HG02938 (cell line): Measurements from ENCODE around the gene INPP5A.
"Not testable (repeated sequence)": the region's sequence is repeated elsewhere in the genome, so short reads cannot be mapped to it uniquely, and the experiment has no call there.

Experiments
- ATAC-seq: cut with Tn5 transposase; IDR thresholded peaks from one replicate; pipeline ENCODE4 v1.9.1; 2021; ENCODE audit warnings: mild to moderate bottlenecking, moderate library complexity; ENCODE audit not compliant: unreplicated experiment

INPP5A gene

DNA sequence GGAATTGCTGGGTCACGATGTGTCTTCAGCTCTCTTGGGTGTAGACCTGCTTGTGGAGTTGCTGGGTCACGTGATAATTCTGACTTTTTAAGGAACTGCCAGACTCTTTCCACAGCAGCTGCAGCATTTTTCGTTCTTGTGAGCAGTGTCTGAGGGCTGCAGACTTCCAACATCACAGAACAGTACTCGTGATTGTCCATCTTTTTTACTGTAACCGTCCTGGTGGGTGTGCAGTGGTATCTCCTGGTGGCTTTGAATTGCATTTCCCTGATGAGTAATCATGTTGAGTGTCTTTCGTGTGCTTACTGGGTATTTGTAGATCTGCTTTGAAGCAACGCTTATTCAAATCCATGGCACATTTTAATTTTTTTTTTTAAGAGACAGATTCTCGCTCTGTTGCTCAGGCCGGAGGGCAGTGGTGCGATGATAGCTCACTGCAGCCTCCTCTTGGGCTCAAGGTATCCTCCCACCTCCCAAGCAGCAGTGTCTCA lies 22.7 kb downstream of the INPP5A start:
- ATAC-seq, result no peak

DNA sequence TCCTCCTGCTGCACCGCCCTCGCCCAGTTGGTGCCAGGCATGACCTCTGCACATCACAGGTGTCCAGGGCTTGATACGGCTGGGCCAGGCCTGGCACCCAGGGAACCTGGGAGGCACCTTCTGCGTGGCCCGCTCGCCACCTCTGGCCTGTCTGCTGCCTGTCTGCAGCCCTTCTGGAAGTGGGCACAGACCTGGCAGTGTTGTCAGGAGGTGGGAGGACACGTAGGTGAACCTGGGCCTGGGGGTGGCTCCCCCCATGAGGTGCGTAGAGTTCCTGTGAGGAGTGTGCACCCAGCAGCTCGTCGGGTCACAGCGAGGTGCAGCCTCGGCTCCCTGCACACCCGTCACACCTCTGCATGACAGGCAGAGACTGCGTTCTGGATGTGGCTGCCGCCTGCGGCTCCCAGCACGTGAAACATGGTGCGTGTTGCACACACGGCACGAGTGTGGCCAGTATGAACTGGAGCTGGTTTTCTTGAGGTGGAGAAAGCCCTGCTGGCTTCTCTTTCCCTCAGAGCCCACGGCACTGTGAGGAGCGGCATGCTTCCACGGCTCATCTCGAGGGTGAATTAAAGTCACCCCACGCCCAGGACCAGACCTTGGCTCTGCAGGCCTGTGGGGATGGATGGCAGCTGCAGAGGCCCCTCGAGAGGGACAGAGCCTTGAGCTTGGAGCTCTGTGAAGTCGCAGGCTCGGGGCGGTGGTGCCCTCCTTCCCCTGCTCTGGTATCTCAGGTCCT lies 24.8 kb downstream of the INPP5A start:
- ATAC-seq, result no peak

DNA sequence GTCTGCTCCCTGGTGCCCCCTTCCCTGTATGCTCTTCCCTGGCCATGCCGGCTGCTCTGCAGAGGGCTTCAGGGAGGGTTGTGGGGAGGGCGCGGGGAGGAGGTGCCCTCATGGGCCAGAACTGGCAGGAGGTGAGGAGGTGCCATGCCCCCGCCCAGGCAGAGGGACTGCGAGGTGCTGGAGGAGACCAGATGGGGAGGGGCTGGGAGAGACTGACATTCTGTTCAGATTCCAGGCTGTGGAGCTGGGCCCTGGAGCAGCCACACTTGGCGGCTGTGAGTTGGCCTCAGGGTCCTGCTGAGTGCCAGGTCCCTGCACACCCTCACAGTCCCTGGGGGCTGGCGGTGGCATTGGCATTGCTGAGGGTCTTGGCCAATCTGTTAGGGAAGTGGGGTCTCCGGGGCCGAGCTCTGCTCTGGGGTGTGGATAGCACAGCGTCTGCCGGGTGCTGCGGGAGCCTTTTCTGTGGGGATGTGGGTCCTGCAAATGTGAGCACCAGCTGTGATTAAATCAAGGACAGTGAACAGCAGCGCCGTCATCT lies 25.4 kb downstream of the INPP5A start:
- ATAC-seq, result no peak

DNA sequence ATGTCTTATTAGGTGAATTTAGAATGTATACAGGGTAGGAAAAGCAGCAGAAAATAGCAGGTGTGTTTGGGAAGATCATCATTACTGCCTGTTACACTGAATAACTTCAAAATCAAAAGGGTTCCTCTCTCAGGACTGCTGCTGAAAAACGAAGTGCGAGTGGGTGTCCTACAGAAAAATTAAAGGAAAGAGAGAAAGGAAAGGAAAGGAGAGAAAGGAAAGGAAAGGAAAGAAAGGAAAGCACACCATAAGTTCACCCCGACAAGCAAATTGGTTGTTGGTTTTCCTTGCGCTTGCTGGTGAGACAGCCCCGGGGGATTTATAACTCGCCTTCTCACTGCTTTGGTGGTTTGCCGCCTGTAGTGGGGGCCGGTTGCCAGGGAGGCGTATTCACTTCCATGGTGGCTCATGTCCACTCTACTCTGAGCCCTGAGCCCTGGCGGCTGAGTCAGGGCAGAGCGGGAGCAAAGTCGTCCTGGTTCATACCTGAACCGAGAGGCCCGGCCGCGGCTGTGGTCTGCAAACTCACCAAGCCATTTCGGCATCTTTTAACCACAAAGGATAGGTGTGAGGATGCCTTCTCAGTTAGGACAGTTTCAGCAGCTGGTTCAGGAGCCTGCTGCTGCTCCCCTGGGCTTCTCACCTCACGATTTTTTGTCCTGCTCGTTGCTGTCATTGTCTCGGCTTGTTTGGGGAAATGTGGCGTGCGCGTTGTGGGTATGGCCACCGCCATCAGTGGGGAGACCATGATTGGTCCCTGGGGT lies 26.1 kb downstream of the INPP5A start:
- ATAC-seq, result peak; percentile 84

DNA sequence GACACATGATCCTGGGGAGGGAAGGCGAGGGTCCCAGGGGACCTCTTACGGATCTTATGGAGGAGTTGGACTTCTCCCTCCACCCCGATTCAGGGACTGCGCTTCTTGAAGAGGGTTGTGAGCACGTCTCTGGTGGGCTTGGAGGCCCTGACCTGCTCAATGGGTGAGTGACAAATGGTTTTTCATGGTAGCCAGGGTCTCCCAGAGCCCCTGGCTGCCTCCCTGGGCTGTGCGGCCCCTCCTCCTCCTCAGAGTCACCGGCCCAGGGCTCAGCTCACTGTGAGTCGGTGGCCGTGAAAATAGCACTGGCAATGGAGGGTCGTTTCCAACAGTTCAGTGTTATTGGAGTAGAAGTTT lies 26.6 kb downstream of the INPP5A start:
- ATAC-seq, result no peak

DNA sequence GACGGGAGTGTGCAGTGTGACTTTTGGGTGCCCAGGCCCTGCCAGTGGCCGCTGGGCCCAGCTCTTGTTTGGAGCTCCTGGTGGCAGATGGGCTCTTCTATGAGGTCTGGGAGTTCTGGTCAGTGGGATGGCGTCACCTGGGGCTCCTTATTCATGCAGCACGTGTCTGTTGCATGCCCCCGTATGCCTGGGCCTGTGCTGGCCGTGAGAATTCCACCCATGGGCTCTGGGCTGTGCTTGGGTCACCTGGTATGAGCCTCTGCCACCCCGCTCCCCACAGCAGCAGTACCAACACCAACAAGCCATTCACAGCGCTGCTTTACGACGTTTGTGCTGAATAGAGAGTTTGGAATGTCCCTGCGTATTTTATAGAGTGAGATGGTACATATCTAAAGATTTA lies 27.1 kb downstream of the INPP5A start:
- no peak for ATAC-seq

DNA sequence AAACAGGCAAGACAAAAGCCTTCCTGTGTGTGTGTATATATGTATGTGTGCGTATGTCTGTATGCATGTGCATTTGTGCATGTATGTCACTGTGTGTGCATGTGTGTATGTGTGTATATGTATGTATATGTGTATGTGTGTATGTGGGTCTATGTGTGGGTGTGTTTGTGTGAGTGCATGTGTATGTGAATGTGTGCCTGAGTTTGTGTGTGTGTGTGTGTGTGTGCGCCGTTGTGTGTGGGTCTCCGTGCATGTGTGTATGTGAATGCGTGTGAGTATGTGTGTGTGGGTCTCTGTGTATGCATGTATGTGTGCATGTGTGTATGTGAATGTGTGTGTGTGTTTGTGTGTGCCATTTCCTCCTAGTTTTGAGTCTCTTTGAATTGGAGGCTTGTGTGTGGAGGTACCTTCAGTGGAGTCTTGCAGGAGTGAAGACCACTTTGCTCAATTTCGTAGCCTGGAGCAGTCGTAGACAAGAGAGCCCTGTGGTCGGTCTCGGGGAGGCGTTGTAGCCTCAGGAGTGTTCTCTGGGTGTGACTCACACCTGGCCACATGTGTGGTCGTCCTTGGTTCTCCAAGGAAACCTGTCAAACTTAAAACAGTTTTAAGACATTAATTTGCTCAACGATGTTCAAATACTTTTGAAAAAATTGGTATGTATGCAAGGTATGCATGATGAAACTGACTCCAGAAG lies 28.1 kb downstream of the INPP5A start:
- ATAC-seq, result no peak

DNA sequence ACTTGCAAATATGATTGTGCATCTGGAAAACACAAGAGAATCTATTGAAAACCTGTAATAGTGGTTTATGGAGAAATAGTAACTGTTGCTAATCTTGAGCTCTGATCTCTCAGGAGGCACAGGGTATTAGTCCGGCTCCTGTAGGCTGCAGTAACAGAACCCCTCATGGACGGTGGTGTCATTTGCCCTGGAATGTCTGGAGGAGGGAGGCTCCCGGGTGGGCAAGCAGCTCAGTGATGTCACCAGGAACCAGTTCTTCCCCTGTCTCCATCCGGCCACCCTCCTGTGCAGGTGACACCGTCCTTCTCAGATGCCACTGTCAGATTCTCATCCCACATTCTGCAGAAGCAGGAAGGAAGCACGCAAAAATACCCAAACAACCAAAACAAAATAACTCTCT lies 29.3 kb downstream of the INPP5A start:
- ATAC-seq, result no peak

DNA sequence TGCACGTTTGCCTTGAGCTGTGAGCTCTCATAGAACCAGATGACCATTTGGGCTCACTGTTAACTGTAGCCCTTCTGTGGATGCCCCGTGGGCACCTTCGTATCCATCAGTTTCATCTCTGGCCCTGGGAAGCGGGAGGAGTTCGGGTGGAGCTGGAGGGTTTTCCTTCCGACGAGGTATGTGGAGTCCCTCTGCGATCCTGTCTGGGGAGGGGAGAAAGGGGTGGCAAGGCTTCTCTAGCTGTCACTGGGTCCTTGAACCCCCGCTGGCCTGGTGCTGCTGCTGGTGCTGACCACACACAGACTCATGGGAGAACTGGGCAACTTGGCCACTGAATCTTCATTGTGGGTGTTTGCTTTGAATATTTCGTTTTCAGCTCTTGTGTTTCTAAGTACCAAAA lies 32.7 kb downstream of the INPP5A start:
- no peak for ATAC-seq

DNA sequence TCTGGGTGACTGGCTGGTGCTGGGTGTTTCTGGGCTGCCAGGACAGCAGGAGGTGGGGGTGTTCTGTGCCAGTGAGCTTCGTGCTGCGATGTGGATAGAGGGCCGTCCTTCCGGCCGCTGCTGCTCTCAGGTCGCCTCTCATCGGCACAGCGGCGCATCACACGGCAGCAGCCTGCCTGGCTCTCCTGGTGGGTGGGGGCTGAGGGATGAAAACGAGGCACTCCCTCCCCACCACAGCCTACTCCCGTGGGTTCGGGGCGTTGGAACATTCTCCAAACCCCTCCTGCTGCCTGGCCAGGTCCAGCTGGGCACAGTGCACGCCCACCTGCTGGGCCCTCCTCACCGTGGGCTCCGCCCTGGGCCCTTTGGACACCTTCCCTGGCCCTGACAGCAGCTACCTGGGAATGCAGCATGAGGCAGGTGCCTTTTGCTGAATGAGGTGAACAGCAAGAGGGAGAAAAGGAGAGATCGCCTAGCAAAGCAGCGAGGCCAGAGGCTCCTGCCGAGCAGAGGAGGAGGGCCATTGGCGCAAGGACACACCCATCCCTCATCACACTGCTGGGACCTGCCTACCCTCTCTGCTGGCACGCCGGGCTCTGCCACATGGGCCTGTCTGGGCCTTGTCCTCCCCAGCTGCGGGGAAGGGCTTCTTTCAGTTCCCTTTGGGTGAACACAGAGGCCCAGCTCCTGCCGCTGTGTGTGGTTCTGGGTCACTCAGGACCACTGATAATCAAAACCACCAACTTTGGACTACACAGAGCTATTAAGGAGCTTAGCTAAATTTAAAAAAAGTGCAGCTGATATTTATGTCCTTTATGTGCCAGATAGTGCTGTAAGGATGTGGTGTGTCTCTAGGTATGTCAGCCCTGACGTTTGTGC lies 33.4 kb downstream of the INPP5A start:
- peak; percentile 28 for ATAC-seq

DNA sequence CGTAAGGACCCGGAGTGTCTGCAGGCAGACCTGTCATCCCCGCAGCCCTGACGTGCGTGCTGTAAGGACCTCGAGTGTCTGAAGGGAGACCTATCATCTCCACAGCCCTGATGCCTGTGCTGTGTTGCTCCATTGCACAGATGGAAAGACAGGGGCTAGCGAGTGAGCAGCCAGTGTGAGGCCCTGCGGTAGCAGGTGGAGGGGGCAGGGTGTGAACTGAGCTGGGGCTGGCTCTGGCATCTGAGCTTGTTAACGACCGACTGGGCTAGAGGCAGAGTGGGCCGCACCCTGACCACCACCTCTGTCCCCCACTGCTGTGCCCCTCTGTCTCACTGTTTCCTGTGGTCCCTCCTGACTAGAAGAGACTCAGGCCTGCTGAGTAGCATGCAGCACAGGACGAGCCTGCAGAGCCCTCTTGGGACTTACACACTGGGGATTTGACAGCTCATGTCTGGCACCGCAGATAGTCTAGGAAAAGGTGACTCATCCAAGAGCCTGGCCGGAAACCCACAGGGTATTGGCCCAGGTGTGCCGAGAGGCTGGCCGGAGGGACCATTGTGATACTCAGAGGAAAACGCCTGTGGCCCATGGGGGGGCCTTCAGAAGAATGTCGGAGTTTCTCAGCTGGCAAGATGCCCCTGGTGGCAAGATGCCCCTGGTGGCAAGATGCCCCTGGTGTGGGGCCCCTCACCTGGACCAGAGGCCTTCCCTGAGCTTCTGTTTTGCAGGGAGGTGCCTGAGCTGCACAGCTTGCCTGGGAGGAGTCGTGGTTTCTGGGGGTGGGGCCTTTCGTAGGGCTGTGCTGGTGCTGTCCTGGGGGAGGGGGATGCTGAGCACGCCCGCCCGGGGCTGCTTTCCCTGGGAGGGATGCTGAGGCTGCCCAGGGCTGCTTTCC lies 34.3 kb downstream of the INPP5A start:
- peak; percentile 73 for ATAC-seq

DNA sequence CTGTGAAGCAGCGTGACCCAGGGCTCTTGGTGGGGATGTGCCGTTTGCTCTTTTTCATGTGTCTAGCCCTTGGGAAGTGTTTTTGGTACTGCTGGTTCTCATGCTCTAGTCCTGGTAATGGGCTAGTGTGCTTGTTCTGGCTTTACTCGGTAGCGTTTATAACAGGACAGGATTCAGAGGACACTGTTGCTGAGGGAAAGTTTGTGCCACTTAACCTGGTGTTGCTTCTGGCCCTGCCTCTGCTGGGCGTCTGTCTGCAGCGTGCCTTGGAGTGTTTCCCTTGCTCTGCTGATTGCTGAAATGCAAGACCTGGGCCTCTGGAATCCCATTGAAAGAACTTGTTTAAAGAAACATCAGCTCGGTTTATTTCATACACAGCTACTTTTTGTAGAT lies 35.0 kb downstream of the INPP5A start:
- no peak for ATAC-seq

DNA sequence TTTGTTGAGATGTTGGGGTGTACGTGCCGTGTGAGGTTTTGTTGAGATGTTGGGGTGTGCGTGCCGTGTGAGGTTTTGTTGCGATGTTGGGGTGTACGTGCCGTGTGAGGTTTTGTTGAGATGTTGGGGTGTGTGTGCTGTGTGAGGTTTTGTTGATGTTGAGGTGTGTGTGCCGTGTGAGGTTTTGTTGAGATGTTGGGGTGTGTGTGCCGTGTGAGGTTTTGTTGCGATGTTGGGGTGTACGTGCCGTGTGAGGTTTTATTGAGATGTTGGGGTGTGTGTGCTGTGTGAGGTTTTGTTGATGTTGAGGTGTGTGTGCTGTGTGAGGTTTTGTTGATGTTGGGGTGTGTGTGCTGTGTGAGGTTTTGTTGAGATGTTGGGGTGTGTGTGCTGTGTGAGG lies 35.4 kb downstream of the INPP5A start:
- not testable (repeated sequence) for ATAC-seq

DNA sequence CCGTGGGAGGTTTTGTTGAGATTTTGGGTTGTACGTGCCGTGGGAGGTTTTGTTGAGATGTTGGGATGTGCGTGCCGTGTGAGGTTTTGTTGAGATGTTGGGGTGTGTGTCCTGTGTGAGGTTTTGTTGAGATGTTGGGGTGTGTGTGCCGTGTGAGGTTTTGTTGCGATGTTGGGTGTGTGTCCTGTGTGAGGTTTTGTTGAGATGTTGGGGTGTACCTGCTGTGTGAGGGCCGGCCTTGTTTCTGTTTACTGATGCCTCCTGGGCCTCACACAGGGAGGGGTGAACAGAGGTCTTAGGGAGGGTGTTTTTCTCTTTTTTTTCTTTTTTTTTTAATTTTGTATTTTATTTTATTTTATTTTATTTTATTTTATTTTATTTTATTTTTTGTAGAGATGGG lies 36.7 kb downstream of the INPP5A start:
- ATAC-seq, result no peak

DNA sequence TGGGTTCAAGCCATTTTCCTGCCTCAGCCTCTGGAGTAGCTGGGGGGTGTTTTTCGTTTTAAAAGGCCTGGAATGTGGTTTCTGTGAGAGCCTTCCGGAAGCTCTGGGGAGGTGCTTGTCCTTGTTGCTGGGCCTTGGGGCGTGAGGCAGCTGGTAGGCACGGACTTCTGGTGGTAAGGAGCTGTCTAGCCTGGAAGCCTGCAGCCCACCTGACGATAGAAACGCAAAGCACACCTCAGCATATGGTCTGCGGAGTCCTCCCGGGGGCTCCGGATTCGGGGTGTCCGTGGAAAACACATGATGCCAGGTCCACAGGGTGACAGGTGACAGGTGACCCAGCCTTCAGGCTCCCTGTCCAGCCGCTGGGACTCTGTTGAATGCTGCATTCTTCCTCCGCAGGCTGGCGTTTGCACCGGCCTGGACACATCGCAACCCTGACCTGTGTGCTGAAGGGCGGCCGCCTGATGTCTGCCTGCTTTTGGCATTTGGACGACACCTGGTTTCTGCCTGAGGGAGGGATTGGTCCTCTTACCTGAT lies 37.3 kb downstream of the INPP5A start:
- no peak for ATAC-seq

DNA sequence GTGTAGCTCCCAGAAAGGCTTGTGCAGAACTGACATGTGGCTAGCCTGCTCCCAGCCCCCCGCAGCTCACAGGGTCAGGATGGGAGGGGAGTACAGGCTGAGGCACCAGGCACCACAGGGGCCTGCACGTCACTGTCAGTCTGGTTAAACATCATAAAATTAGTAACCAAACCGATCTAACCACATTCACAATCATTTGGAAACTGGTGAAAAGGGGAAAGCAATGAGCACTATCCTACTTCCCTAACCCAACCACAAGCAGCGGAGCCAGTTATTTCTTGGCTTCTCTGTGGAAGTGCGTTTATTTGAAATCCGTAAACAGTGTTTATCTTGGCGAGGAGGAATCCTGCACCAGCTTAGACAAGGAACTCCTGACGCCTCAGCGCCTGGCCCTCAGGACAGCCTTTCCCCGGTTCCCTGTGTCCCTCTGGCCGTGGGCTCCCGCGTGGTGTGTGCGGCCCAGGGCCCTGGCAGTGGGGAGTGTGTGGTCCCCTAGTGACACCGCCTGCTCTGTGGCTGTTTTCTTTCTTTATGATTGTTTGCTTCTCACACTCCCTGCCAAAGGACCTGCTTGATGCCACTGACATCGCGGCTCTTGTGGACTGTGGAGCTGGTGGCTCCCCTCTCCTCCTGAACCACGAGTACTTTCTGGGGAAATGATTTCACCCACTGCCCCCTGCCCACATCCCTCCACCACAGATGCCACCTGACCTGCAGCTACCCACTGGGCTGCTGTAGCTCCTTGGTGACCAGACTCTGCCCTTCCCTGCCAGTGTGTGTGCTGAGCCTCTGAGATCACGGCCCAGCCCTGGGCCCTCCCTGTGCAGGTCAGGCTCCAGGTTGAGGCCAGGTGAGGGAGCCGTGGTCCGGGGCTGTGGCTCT lies 38.0 kb downstream of the INPP5A start:
- ATAC-seq, result peak; percentile 34

DNA sequence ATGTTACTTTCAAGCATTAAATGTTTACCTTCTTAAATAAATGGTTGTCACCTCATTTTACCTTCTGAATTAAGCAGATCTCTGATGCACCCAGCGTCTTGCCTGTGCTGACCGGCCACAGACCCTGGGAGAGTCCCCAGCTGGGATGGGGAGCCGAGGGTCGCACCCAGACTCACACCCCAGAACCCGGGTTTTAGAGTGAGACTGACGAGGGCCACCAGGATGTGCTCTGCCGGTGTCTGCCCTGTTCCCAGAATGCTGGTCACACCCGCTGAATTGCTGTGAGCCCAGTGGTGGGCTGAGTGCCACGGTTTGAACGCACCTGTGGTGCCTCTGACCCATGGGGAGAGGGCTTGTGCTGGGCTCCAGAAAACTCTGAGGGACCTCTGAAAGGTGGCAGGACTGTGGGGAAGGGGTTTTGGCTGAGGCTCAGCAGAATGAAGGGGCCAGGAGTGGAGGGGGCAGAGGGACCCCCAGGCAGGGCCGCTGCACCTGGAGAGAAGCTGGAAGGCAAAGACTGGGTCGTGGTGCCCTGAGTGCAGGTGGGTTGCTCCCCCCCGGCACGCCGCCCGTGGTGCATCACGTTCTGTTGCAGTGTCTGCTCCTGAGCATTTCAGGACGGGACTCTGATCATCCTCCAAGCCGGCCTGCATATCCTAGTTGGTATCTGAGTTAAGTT lies 39.2 kb downstream of the INPP5A start:
- ATAC-seq, result no peak
